Keratinocyte (primary cell): ENCODE measurements around the gene FGF18. TPM values are rescaled to one million over a fixed set of nuclear protein-coding genes. Genes with fewer than 3 reads are reported as not detected.

ENCODE experiments used
- DNase-seq: peaks from one replicate; pipeline ENCODE4 v3.0.0-alpha.2; 2011; ENCODE audit warnings: low read depth, missing footprints, low spot score
- FAIRE-seq: peaks from 2 replicates; lab custom pipeline; 2011; peaks lifted over from hg19 to GRCh38; lab: Jason Lieb, UNC
- H2AFZ ChIP-seq: 2 replicates; pipeline ENCODE4 v1.6.0; 2012; ENCODE audit warnings: low read length, control low read depth, inconsistent platforms; ENCODE audit not compliant: control insufficient read depth
- H3K27ac ChIP-seq: 2 replicates; pipeline ENCODE4 v1.5.1; 2011; ENCODE audit warnings: low read length; ENCODE audit not compliant: control insufficient read depth, insufficient read depth
- H3K27me3 ChIP-seq: 3 replicates; pipeline ENCODE4 v1.6.0; 2011; ENCODE audit warnings: low read length; ENCODE audit not compliant: control insufficient read depth, insufficient read depth; ENCODE audit errors: extremely low read depth
- H3K36me3 ChIP-seq, 2 experiments: 2 replicates in 1 of 2; 3 replicates in 1 of 2; pipeline ENCODE4 v1.5.1; 2011; ENCODE audit warnings: low read length in 2 of 2, mild to moderate bottlenecking in 1 of 2; ENCODE audit not compliant: control insufficient read depth in 2 of 2, insufficient read depth in 2 of 2; ENCODE audit errors: extremely low read depth in 1 of 2
- H3K4me1 ChIP-seq: 3 replicates; pipeline ENCODE4 v1.5.1; 2011; ENCODE audit warnings: low read length; ENCODE audit not compliant: control insufficient read depth, insufficient read depth; ENCODE audit errors: extremely low read depth
- H3K4me2 ChIP-seq: 3 replicates; pipeline ENCODE4 v1.6.0; 2011; ENCODE audit warnings: low read depth, low read length; ENCODE audit not compliant: control insufficient read depth, insufficient read depth; ENCODE audit errors: extremely low read depth
- H3K4me3 ChIP-seq, 3 experiments: fragments of 200-600 bp in 1 of 3; sonication (generic) in 1 of 3; 2 replicates in 2 of 3; 3 replicates in 1 of 3; pipeline ENCODE4 v1.5.1; 2011 to 2016; ENCODE audit warnings: low read length in 3 of 3, mild to moderate bottlenecking in 3 of 3, control low read depth in 2 of 3, inconsistent platforms in 1 of 3, low read depth in 1 of 3, mixed read lengths in 1 of 3, mixed run types in 1 of 3, moderate library complexity in 1 of 3; ENCODE audit not compliant: control insufficient read depth in 2 of 3, insufficient read depth in 2 of 3; ENCODE audit errors: extremely low read depth in 1 of 3
- H3K79me2 ChIP-seq: 2 replicates; pipeline ENCODE4 v1.6.0; 2012; ENCODE audit warnings: low read length; ENCODE audit not compliant: control insufficient read depth, insufficient read depth
- H3K9ac ChIP-seq: 3 replicates; pipeline ENCODE4 v1.6.0; 2011; ENCODE audit warnings: low read length; ENCODE audit not compliant: control insufficient read depth, insufficient read depth; ENCODE audit errors: extremely low read depth
- H3K9me1 ChIP-seq: 3 replicates; pipeline ENCODE4 v1.6.0; 2011; ENCODE audit warnings: low read length; ENCODE audit not compliant: control insufficient read depth, insufficient read depth; ENCODE audit errors: extremely low read depth
- H3K9me3 ChIP-seq: 2 replicates; pipeline ENCODE4 v1.5.1; 2012; ENCODE audit warnings: low read depth, low read length; ENCODE audit not compliant: control insufficient read depth
- H4K20me1 ChIP-seq: 3 replicates; pipeline ENCODE4 v1.6.0; 2011; ENCODE audit warnings: low read length; ENCODE audit not compliant: control insufficient read depth, insufficient read depth; ENCODE audit errors: extremely low read depth
- EZH2 ChIP-seq: IDR thresholded peaks from one replicate; pipeline ENCODE4 v1.6.1; 2012; ENCODE audit warnings: inconsistent platforms, mild to moderate bottlenecking, low read length, moderate library complexity
- dilution Hi-C: fragments of 300-500 bp; cut with MboI; formaldehyde crosslinking; loops from one replicate; pipeline ENCODE4 v1.7.0; 2020; ENCODE audit warnings: low sequenced_read_pairs; ENCODE audit not compliant: extremely low pct_ligation_motif_present
- polyA plus RNA-seq, 5 experiments: library from polyadenylated mRNA; depleted of rRNA in 3 of 5; stranded (reverse) in 3 of 5; stranded (forward) in 1 of 5; unstranded in 1 of 5; fragments of >200 nt; gene quantifications; 1 replicate in 1 of 5; 2 replicates in 3 of 5; 3 replicates in 1 of 5; pipeline versions ENCODE4 v1.2.1 to v1.2.3, GENCODE V29; 2011 to 2012; ENCODE audit warnings: missing spikeins in 2 of 5, low read depth in 1 of 5, low replicate concordance in 1 of 5
- TF ChIP-seq, protein P1 (sequence below), 3 experiments: IDR thresholded peaks in 1 of 3; conservative IDR thresholded peaks in 1 of 3; optimal IDR thresholded peaks in 1 of 3; 2 replicates in 2 of 3; 3 replicates in 1 of 3; pipeline versions ENCODE3 to v1.5.1; 2011; ENCODE audit warnings: low read length in 3 of 3, mild to moderate bottlenecking in 3 of 3, moderate library complexity in 2 of 3, control low read depth in 1 of 3, inconsistent platforms in 1 of 3; ENCODE audit not compliant: insufficient read depth in 2 of 3; ENCODE audit errors: extremely low read depth in 1 of 3

Gene FGF18
- polyA plus RNA-seq, 1 donor (not counting 4 experiments of a cell fraction or from before 2014, with no cell fraction given), result 0.05 TPM

DNA sequence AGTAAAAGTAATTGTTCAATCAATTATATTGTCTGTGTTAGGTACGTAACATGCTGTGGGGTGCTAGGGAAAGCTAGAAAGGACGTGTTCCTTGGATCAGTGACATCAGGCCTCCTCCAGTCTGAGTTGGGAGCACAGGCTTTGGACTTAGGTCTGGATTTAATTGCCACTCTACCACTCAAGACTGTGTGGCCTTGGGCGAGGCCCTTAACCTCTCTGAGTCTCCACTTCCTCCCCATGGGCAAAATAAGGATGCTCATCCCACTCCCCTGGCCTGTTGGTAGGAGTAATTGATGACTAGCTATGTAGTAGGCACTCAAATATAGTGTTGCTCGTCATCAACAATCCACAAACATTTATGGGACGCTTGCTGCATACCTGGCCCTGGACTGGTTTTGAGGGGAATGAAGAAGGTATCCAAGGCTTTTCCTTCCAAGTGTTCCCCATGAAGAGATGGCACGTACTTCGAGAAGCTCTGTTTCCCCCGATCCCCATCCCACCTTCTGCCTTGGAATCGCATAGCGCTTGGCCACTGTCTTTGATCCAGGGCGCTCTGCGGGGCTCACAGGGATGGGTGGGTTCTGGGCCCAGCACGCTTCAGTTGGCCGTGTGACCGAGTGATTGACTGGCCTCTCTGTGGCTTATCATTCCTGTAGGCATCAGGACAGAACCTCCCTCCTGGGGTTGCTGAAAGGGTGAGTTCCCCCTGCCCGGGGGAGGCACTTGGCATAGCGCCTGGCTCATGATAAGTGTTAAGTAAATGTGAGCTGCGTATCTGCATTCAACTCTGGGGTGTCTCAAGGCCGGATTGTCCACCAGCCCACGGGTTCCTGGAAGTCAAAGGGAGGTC lies 8.1 kb downstream of the FGF18 start:
- H3K79me2 ChIP-seq, result no peaks in the 10 kb centered on the region
- no peaks in the 10 kb centered on the region for H3K9me1 ChIP-seq
- no peaks in the 10 kb centered on the region for H3K4me1 ChIP-seq
- H3K27me3 ChIP-seq, result no peaks in the 10 kb centered on the region
- no peak overlapping the region for H3K4me3 ChIP-seq
- no peak for FAIRE-seq
- no peaks in the 10 kb centered on the region for H3K9me3 ChIP-seq
- no peak for DNase-seq
- no peak for TF ChIP-seq EZH2
- TF ChIP-seq, protein P1, sequence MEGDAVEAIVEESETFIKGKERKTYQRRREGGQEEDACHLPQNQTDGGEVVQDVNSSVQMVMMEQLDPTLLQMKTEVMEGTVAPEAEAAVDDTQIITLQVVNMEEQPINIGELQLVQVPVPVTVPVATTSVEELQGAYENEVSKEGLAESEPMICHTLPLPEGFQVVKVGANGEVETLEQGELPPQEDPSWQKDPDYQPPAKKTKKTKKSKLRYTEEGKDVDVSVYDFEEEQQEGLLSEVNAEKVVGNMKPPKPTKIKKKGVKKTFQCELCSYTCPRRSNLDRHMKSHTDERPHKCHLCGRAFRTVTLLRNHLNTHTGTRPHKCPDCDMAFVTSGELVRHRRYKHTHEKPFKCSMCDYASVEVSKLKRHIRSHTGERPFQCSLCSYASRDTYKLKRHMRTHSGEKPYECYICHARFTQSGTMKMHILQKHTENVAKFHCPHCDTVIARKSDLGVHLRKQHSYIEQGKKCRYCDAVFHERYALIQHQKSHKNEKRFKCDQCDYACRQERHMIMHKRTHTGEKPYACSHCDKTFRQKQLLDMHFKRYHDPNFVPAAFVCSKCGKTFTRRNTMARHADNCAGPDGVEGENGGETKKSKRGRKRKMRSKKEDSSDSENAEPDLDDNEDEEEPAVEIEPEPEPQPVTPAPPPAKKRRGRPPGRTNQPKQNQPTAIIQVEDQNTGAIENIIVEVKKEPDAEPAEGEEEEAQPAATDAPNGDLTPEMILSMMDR (optimal IDR thresholded peaks at IDR 0.05 in 1 of 3, IDR thresholded peaks at IDR 0.05 in 1 of 3, conservative IDR thresholded peaks at IDR 0.05 in 1 of 3; ENCODE audit: extremely low read depth in 1 of 3, insufficient read depth in 2 of 3, low read length in 3 of 3), result no peak
- no peak overlapping the region for H2AFZ ChIP-seq
- no peak overlapping the region for H3K4me2 ChIP-seq
- H3K36me3 ChIP-seq, result no peaks in the 10 kb centered on the region
- H4K20me1 ChIP-seq, result no peaks in the 10 kb centered on the region
- H3K9ac ChIP-seq, result no peak overlapping the region
- H3K27ac ChIP-seq, result no peak overlapping the region
- dilution Hi-C loops, result no loop called here

DNA sequence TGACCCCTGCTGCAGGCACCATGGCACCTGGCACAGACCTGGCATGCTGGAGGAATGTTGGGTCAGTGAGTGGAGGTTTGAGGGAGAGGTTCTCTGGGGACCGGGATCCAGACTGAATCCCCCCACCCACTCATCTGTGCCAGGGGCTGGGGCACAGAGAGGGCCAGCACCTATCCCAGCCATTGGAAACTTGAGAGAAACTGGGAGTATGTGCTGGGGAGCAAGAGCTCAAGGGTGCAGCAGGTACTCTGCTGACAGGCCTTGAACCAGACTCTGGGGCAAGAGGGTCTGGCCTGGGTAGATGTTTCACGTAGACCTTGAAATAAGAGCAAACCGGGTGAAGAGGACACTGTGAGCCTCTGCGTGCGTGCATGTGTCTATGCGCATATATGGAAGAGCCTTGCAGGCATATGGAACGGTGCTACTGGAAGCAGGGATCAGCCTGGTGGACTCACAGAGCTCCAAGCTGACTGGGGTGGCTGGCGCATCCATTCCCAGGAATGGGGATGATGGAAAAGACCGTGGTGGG lies 8.8 kb downstream of the FGF18 start:
- Histone ChIP-seq H3K4me2 (no peak overlapping the region), H3K36me3 (no peaks in the 10 kb centered on the region), H2AFZ (no peak overlapping the region), H3K4me3 (no peak overlapping the region), H3K4me1 (no peaks in the 10 kb centered on the region), H3K9ac (no peak overlapping the region), H3K9me1 (no peaks in the 10 kb centered on the region), H4K20me1 (no peaks in the 10 kb centered on the region), H3K79me2 (no peaks in the 10 kb centered on the region), H3K9me3 (no peaks in the 10 kb centered on the region), H3K27ac (no peak overlapping the region), H3K27me3 (no peaks in the 10 kb centered on the region)
- TF ChIP-seq, protein P1 (optimal IDR thresholded peaks at IDR 0.05 in 1 of 3, IDR thresholded peaks at IDR 0.05 in 1 of 3, conservative IDR thresholded peaks at IDR 0.05 in 1 of 3; ENCODE audit: extremely low read depth in 1 of 3, insufficient read depth in 2 of 3, low read length in 3 of 3), result no peak
- no peak for TF ChIP-seq EZH2
- no peak for DNase-seq
- no peak for FAIRE-seq
- dilution Hi-C loops, result no loop called here
